Measurements from ENCODE around the gene IGDCC3. TPM values are rescaled to one million over a fixed set of nuclear protein-coding genes. Genes with fewer than 3 reads are reported as not detected.
"Not testable (repeated sequence)": the region's sequence is repeated elsewhere in the genome, so short reads cannot be mapped to it uniquely, and the experiment has no call there.

IGDCC3 gene
- polyA plus RNA-seq, 2 of the 4 experiments (the other 2 are of a cell fraction), result 0.04 to 0.12 TPM

GRCh38 chr15:65354835-65355172, 23.0 kb downstream of the IGDCC3 start:
- no peak for TF ChIP-seq ATOH8 (CRISPR knock-in tag; IDR thresholded peaks at IDR 0.05; ENCODE audit: low read depth)
- no peak for TF ChIP-seq USF2 (IDR thresholded peaks at IDR 0.05)
- TF ChIP-seq HOXB13 (CRISPR knock-in tag; IDR thresholded peaks at IDR 0.05; ENCODE audit: low read depth), result no peak
- TF ChIP-seq MAFK (IDR thresholded peaks at IDR 0.05; ENCODE audit: partially characterized antibody), result no peak
- TF ChIP-seq MAZ (IDR thresholded peaks at IDR 0.05; ENCODE audit: borderline replicate concordance, low read depth, low read length), result no peak
- no peak for TF ChIP-seq FOSL2 (IDR thresholded peaks at IDR 0.05)
- no peak for TF ChIP-seq FOSL2 (CRISPR knock-in tag; IDR thresholded peaks at IDR 0.05)
- no peak for TF ChIP-seq CHD4 (IDR thresholded peaks at IDR 0.05; ENCODE audit: borderline replicate concordance)
- TF ChIP-seq FOSB (CRISPR knock-in tag; IDR thresholded peaks at IDR 0.05), result no peak
- ATAC-seq (peak; percentile 24 to 28; a peak in 3 of 6 replicates), FAIRE-seq (no peak), DNase-seq (ENCODE audit: low read depth in 1 of 2, low spot score in 1 of 2) (no peak)
- no peaks in the 10 kb centered on the region for H3K9me3 ChIP-seq
- H3K4me1 ChIP-seq, result no peaks in the 10 kb centered on the region
- H3K4me2 ChIP-seq, result peak overlapping the region; percentile 94
- ChIA-PET POLR2A (no interaction called here), CTCF (interaction anchor here (0.6 to 42.0 kb wide), 4 partner anchors 36 to 674 kb away, joined by 3 to 772 read pairs (median 8); partner anchors contain the start of gene IGDCC3)
- WGBS (ENCODE audit: missing lambda C conversion rate), result 92% methylated on average over 9 of the region's 10 CpGs
- H3K27ac ChIP-seq, result no peak overlapping the region
- no peak overlapping the region; the same call in 2 of the 3 replicates for H3K4me3 ChIP-seq

- CTCF ChIA-PET, result interaction anchor here (0.9 to 2.2 kb wide), 4 partner anchors 27 to 44 kb away, joined by 3 to 7 read pairs (median 4); no protein-coding TSS in a partner anchor
These were observed 25.8 kb downstream of the IGDCC3 start for GRCh38 chr15:65351972-65352371.

GRCh38 chr15:65349338-65349737, 28.5 kb downstream of the IGDCC3 start:
- FAIRE-seq, result no peak
- no peak overlapping the region for H3K4me3 ChIP-seq
- no peak overlapping the region for H3K4me2 ChIP-seq
- TF ChIP-seq JUN (IDR thresholded peaks at IDR 0.05) (no peak), MAFK (IDR thresholded peaks at IDR 0.05; ENCODE audit: partially characterized antibody) (no peak), FOXS1 (CRISPR knock-in tag; IDR thresholded peaks at IDR 0.05) (no peak), NPAS2 (CRISPR knock-in tag; IDR thresholded peaks at IDR 0.05; ENCODE audit: borderline replicate concordance) (no peak), EP300 (IDR thresholded peaks at IDR 0.05) (no peak), ELK1 (IDR thresholded peaks at IDR 0.05; ENCODE audit: low read depth, low read length) (no peak), HDAC2 (IDR thresholded peaks at IDR 0.05) (no peak), HMGXB4 (CRISPR knock-in tag; IDR thresholded peaks at IDR 0.05; ENCODE audit: borderline replicate concordance) (no peak), PHF8 (IDR thresholded peaks at IDR 0.05; ENCODE audit: borderline replicate concordance, low read depth) (no peak)
- POLR2A ChIA-PET, result no interaction called here
- no peak for ATAC-seq
- no peaks in the 10 kb centered on the region for H3K9me3 ChIP-seq
- WGBS (ENCODE audit: missing lambda C conversion rate), result 62% methylated on average over 8 of the region's 8 CpGs
- CTCF ChIA-PET, result interaction anchor here (1.2 to 2.2 kb wide), 9 partner anchors 9 to 52 kb away, joined by 3 to 15 read pairs (median 5); no protein-coding TSS in a partner anchor
- H3K27ac ChIP-seq, result no peak overlapping the region
- DNase-seq (ENCODE audit: low read depth in 1 of 2, low spot score in 1 of 2), result no peak
- H3K4me1 ChIP-seq, result peaks cover 6% of the 10 kb centered on the region; the same call in 1 of the 3 replicates

More at GRCh38 chr15:65351972-65352371, 25.8 kb downstream of the IGDCC3 start:
- H3K9me3 ChIP-seq; H3K4me3 ChIP-seq; DNase-seq (ENCODE audit: low read depth in 1 of 2, low spot score in 1 of 2); ATAC-seq; H3K4me2 ChIP-seq; POLR2A ChIA-PET; FAIRE-seq; H3K27ac ChIP-seq; H3K4me1 ChIP-seq: not testable (repeated sequence)
- WGBS (ENCODE audit: missing lambda C conversion rate), result 1% methylated on average over 1 of the region's 1 CpG

- ATAC-seq; H3K4me2 ChIP-seq; H3K27ac ChIP-seq; H3K9me3 ChIP-seq; H3K4me1 ChIP-seq; H3K4me3 ChIP-seq; POLR2A ChIA-PET; FAIRE-seq; DNase-seq (ENCODE audit: low read depth in 1 of 2, low spot score in 1 of 2): not testable (repeated sequence)
- CTCF ChIA-PET, result interaction anchor here (1.4 to 2.0 kb wide), 3 partner anchors 12 to 53 kb away, joined by 5 to 9 read pairs (median 6); no protein-coding TSS in a partner anchor
- WGBS (ENCODE audit: missing lambda C conversion rate), result 88% methylated on average over 8 of the region's 8 CpGs
These were observed 30.0 kb downstream of the IGDCC3 start for GRCh38 chr15:65347756-65348155.

Data from A549 (cell line).